GM21360 (cell line): ENCODE data around the gene MAP3K5.
"Not testable (repeated sequence)": the region's sequence is repeated elsewhere in the genome, so short reads cannot be mapped to it uniquely, and the experiment has no call there.

Source experiments
- ATAC-seq: cut with Tn5 transposase; IDR thresholded peaks from one replicate; pipeline ENCODE4 v1.9.1; 2021; ENCODE audit warnings: mild to moderate bottlenecking, moderate library complexity; ENCODE audit not compliant: unreplicated experiment

MAP3K5 gene

GRCh38 chr6:136590846-136591245 lies 201.4 kb downstream of the MAP3K5 start:
- not testable (repeated sequence) for ATAC-seq

- ATAC-seq = no peak
Measured at GRCh38 chr6:136587527-136587926, 204.8 kb downstream of the MAP3K5 start.

DNA sequence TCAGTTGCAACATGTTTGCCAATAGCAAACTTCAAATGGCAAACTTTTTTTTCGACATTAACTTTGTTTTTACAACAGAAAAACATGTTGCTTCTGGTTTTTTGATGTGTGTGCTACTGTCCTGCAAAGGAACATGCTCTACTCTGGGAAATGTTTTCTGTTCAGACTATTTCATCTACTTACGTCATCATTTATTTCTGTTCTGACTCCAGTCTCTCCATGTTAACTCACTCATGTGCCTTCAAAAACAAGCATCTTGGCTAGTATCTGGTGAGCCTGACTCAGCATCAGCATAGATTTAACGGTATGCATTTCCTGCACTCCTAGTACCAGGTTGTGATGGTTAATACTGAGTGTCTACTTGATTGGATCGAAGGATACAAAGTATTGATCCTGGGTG lies 206.0 kb downstream of the MAP3K5 start:
- no peak for ATAC-seq

GRCh38 chr6:136585523-136585922 lies 206.8 kb downstream of the MAP3K5 start:
- ATAC-seq = not testable (repeated sequence)

DNA sequence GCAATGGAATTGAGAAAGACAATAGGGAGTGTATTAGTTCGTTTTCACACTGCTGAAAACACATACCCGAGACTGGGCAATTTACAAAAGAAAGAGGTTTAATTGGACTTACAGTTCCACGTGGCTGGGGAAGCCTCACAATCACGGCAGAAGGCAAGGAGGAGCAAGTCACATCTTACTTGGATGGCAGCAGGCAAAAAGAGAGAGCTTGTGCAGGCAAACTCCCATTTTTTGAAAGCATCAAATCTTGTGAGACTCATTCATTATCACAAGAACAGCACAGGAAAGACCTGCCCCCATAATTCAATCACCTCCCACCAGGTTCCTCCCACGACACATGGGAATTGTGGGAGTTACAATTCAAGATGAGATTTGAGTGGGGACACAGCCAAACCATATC lies 208.0 kb downstream of the MAP3K5 start:
- not testable (repeated sequence) for ATAC-seq

DNA sequence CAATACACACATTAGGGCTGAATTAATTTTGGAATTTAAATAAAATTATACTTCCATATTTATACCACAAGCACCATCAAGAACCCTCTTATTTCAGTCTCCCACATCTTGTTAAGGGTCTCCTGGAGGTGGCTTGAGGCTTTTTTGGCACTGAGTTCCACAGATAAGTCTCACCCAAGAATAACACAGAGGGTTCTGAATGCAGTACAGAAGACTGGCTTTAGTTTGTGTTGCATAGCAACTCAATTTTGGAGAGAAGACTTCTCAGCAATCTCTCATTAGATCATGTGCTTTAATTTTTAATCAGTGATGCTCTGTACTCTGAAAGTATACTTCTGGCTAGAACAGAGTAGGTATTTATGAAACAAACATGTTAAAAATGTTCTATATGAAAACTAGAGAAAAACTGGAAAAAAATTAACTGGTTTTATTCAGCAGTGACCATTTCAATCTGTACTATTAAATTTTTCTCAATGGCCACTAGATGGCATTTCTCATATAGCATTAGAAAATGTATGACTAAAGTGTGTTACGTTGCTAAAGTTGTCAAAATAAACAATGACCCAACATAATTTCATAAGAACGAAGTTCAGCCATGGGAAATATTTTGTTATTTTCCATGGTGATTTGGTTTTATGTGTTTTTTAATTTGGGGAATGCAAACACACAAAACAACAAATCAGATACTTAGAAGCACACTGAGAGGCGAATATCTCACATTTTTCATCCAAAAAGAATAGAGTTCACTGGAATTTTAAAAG lies 209.4 kb downstream of the MAP3K5 start:
- no peak for ATAC-seq

DNA sequence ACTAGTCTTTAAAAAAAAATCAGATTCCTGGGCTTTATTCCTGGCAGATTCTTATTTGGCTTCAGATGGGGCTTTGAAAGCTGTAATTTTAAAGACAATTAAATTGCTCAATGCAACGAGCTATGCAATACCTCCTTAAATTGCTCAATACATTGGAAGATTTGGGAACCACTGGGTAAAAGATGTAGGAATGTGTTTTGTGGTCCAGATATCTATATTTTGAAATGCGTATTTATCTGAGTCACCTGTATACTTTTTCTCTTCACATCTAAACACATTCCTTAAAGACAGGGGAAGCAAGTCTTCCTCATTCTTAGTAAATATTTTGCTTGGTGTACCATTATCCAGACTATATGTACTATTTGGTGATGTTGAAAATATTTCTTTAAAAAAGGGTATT lies 212.5 kb downstream of the MAP3K5 start:
- no peak for ATAC-seq

DNA sequence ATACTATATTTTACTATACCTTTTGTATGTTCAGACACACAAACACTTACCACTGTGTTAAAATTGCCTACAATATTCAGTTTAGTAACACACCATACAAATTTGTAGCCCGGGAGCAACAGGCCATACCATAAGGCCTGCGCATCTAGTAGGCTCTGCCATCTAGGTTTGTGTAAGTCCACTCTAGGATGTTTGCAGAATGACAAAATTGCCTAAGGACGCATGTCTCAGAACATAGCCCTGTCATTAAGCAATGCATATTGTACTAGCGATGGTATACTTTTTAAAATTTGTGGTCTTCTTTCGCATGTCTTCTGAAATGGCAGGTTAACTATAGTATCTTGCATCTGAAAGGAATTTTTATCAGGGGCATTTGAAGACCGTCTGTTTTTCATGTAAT lies 215.5 kb downstream of the MAP3K5 start:
- ATAC-seq = no peak

- ATAC-seq = no peak
Measured at GRCh38 chr6:136571496-136571895, 220.8 kb downstream of the MAP3K5 start.

GRCh38 chr6:136571065-136571464 lies 221.2 kb downstream of the MAP3K5 start:
- no peak for ATAC-seq

DNA sequence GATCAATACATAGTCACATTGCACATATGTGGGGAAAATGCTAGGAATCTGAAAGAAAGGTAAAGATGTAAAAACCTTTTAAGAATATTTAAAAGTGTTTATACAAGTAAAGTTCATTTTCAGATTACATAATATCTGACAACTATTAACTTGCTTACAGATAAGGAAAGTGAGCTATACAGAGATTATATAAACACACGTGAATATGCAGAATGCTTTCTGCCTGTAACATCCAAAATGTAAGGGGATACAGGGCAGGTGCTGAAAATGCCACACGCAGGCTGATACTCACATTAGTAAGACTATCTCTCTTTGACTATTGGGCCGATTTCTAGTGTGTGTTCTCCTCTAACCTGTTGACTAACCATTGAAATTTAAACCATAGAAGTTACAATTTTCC lies 224.1 kb downstream of the MAP3K5 start:
- ATAC-seq = no peak

- no peak for ATAC-seq
Measured at GRCh38 chr6:136567688-136568087, 224.6 kb downstream of the MAP3K5 start.

DNA sequence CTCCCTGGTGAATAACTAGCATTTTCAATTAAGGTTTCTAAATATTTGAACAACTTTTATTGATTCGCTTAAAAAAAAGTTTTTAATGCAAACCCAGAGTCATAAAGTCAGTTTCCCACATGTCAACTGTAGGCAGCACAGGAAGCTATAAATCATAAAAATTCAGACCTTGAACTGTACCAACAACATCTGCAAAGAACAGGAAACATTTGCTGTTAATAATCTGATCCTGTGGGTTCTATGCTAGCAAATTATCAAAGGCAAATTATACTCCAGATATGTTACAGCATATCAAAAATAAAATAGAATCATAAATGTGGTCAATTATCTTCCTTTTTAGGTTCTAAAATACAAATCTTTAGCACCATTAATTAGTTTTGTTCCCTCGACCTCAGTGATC lies 225.4 kb downstream of the MAP3K5 start:
- no peak for ATAC-seq

GRCh38 chr6:136566007-136566487 lies 226.2 kb downstream of the MAP3K5 start:
- ATAC-seq = no peak

- no peak for ATAC-seq
Measured at GRCh38 chr6:136564180-136564579, 228.1 kb downstream of the MAP3K5 start.

- no peak for ATAC-seq
Measured at GRCh38 chr6:136563386-136564152, 228.7 kb downstream of the MAP3K5 start.

- ATAC-seq = no peak
Measured at GRCh38 chr6:136562211-136562610, 230.1 kb downstream of the MAP3K5 start.

DNA sequence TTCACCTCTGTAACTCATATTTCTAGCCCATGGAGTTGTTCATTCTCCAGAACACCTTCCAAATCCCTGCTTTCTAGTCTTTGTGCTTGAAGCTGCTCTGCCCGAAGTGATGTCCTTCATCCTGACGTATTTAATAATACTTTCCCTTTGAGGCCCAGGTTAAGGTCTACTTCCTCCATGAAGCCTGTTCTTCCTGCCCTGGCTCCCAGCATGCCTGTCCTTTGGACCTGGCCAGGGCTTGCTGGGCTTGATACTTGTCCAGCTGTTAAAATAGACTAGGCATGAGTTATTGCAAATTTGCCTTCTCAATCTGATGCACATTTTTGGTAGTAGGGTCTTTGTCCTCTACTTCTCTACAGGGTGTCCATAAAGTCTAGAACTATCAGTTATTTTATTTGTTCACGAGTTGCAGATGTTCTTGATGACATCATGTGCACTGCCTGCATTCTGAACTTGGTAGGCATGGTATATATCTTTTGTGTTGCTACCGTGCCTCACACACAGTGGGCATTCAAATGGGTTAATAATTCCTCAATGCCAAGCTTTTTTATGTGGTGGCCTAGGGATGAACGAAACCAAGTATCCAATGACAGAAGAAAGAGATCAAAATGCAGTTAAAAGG lies 239.0 kb downstream of the MAP3K5 start:
- no peak for ATAC-seq

GRCh38 chr6:136552054-136552453 lies 240.2 kb downstream of the MAP3K5 start:
- no peak for ATAC-seq

GRCh38 chr6:136551103-136551502 lies 241.2 kb downstream of the MAP3K5 start:
- ATAC-seq = no peak

DNA sequence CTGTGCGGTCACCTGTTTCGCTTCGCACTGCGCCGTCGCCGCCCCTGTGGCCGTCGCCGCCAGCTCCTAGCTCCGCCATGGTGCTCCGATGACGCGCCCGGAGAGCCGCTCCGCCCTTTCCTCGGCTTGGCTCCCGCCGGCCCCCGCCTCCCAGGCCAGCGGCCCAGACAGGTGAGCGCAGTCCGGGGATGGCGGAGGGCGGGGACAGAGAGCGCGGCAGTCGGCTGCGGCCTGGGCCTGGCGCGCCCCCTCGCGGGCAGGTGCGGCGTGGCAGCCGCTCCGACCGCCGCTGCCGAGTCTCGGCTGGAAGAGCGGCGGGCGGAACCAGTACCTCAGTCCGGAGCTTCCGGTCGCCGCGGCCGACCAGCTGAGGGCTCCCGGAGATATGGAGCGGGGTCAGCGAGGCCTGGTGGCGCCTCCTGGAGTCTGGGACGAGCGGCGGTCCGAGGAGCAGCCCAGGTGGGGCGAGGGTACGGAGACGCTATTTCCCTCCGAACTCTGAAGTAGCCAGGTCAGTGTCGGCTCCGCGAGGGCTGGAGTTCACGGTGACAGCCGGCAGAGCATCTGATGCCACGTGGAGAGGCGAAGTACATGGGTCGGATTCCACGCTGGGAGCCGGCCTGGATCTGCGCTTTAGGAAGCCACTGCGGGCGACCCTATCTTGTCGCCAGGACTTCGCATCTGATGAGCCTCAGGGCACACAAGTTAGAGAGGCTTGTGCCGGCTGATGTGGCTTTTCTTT lies 241.8 kb downstream of the MAP3K5 start, which contains the start of gene MAP7:
Gene MAP7, minus strand, starts transcription at position 93 of the 742 bp plus-strand sequence. Its CDS starts 14 bp downstream, at position 79.
- peak; percentile 70 for ATAC-seq
